NCI-H2171 treated with DMSO at 0.1 percent for 48 hours (cell line): ENCODE results near the gene DAGLA.

Source experiments
- DNase-seq: peaks from one replicate; lab custom pipeline; 2025; lab: John Stamatoyannopoulos, UW

Gene DAGLA

DNA sequence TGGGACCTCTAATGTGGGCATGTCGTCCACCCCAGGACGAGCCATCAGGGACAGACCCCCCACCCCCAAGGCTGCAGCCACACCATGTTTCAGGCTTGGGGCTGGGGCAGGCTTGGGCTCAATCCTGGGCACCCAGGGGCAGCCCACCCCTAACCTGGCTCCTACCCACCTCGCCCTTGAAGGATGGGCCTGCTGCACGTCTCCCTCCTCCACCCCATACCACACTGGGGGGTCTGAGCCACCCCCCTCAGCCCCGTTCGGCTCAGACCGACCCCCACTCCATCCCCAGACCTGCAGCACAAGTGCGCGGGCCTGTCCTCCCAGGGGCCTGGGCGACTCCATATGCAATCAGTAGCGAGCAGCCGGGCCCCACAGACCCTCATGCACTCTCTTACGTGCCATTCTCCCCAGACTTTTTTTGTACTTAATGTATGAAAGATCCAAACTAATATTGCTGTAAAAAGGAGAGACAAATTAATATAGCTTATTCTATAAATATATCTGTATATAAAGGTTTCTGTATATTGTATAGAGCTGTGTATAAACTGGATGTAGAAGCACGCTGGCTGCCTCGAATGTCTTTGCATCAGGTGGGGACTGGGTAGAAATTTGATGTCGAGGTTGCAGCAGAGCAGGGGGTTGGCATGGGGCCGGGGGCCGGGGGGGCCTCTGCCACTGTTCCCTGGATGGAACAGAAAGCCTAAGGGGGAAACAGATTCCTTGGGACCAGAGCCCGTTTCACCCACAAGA, 66.4 kb downstream of the DAGLA start:
- DNase-seq: no peak

GRCh38 chr11:61747192-61747966, 67.2 kb downstream of the DAGLA start:
- no peak for DNase-seq

DNA sequence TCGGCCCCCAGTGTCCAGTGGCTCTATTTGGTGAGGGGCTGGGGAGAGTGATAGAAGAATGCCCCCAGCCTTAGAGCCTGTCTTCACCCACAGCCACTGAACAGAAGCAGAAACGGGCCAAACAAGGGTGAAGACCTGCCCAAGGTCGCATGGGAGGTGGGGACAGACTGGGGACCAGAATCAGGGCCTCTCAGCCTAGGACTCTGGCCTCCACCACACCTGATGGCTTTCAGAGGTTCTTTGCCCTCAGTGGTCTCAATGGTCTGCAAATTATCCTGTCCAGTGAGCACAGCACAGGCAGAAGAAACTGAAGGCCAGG, 67.7 kb downstream of the DAGLA start:
- DNase-seq: no peak

- DNase-seq: no peak
Measured at GRCh38 chr11:61749591-61750217, 69.5 kb downstream of the DAGLA start.

- DNase-seq: no peak
Measured at GRCh38 chr11:61750631-61751273, 70.6 kb downstream of the DAGLA start.

DNA sequence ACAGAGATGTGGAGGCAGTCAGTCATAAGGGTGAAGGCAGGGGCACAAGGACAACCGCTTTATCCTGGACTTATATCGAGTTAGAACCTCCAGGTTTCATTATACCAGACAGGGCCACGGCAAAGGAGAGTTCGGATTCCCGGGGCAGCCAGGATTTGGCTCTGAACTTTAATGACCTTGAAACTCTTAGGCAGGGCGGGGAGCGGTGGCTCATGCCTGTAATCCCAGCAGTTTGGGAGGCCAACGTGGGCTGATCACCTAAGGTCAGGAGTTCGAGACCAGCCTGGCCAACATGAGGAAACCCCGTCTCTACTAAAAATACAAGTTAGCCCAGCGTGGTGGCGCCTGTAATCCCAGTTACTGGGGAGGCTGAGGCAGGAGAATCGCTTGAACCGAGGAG, 71.2 kb downstream of the DAGLA start:
- no peak for DNase-seq

- DNase-seq: peak; percentile 22
Measured at GRCh38 chr11:61752117-61752924, 72.1 kb downstream of the DAGLA start, which contains the start of gene MYRF. Gene MYRF, plus strand, starts transcription at chr11:61752636. Its CDS starts 109 bp downstream, at chr11:61752745.

GRCh38 chr11:61752925-61753521, 72.8 kb downstream of the DAGLA start:
- DNase-seq: no peak

- DNase-seq: no peak
Measured at GRCh38 chr11:61753672-61754071, 73.5 kb downstream of the DAGLA start.

DNA sequence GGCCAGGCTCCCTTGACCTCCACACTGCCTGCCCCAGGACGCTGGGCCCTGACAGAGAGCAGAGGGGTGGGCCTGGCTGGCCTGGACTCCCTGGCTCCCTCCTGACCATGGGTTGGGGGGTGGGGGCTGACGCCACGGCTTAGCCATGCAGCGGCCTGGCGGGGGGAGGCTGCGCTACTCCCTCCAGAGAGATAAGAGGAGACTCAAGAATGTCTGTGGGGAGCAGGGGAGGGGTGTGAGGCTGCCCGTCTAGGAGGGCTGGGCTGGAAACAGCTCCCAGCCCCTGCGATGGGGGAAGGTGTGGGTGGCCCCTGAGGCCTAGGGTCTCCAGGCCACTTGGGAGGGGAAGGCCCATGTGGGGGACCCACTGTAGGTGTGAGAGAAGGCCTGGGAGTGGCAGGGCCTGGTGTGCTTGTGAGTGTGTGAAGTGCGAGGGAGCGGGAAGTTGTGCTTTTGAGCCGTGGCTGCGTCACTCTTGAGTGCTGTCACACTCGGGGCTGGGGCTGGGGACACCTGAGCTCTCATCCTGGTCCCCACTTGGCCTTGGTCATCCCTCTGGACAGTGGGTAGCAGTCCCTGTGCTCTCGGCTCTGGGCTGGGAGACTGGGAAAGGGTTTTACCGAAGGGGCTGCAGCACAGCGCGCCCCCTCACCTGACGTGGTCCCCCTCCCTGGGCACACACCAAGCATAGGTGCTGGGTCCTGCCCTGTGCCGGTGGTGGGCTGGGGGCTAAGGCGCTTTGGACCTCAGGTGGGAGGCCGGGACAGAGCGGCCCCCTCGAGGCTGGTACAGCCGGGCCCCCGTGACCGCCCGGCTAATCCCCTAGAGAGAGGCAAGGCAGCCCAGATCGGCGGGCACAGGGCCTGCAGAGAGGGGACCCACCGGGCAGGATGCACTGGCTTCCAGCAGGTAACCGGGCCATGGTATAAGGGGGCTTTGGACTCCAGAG, 74.6 kb downstream of the DAGLA start:
- no peak for DNase-seq

DNA sequence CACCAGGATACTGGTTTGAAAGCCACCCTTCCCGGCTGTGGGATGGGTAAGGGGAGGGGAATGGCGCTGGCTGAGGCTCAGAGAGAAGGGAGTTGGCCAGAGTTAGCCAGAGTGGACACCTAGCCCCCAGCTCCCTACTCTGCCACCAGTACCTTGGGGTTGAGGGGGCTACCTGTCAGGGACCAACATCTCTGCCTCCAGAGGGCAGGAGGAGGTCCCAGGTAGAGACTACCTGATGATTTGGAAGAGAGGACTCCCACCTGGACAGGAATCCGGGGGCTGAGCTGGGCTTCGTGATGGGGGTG, 75.9 kb downstream of the DAGLA start:
- no peak for DNase-seq

- DNase-seq: no peak
Measured at GRCh38 chr11:61756452-61757212, 76.4 kb downstream of the DAGLA start.

- DNase-seq: no peak
Measured at GRCh38 chr11:61757213-61757862, 77.1 kb downstream of the DAGLA start.

- no peak for DNase-seq
Measured at GRCh38 chr11:61760946-61761345, 80.8 kb downstream of the DAGLA start.

DNA sequence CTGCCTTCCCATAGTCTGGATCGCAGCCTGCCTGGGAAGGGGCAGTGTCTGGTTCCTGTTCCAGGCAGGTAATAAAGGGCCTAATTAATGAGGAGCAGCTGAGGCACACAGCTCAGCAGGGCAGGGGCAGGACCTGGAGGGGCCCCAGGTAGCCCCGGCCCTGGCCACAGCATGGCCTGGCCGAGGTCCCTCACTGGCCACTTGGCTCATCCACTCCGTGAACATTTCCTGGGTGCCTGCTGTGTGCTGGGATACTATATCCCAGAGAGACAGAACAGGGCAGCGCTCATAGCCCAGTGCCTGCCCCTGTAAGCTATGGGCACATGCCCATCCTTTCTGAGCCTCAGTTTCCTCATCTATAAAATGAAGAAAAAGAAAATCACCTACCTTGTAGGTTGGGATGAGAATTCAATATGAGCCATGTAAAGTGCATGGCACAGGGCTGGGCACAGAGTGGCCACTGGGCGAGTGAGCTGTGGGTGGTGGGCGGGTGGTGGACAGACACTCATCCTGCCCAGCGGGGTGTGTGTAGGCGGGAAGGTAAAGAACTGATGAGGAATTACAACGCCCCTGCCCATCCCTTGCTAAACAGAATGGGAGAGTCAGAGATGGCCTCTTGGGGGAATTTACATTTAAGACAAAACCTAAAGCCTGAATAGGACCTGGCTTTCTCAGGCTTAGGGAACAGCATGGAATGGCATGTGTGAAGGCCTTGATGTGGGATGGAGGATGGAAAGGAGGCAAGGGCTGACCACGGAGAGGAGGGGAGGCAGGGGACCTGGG, 81.4 kb downstream of the DAGLA start:
- no peak for DNase-seq

GRCh38 chr11:61762223-61762615, 82.0 kb downstream of the DAGLA start:
- no peak for DNase-seq

GRCh38 chr11:61762798-61763197, 82.6 kb downstream of the DAGLA start:
- DNase-seq: no peak

GRCh38 chr11:61763930-61764605, 83.9 kb downstream of the DAGLA start:
- no peak for DNase-seq
